ENCODE results near the gene CDADC1. TPM values are rescaled to one million over a fixed set of nuclear protein-coding genes. Genes with fewer than 3 reads are reported as not detected.
A peak's percentile ranks its signal among the peaks of the same experiment; 100 is the strongest.

CDADC1 gene
- total and polyA plus RNA-seq, 2 donors (not counting 1 experiment from before 2014, with no cell fraction given) = 6.1 to 6.6 TPM

DNA sequence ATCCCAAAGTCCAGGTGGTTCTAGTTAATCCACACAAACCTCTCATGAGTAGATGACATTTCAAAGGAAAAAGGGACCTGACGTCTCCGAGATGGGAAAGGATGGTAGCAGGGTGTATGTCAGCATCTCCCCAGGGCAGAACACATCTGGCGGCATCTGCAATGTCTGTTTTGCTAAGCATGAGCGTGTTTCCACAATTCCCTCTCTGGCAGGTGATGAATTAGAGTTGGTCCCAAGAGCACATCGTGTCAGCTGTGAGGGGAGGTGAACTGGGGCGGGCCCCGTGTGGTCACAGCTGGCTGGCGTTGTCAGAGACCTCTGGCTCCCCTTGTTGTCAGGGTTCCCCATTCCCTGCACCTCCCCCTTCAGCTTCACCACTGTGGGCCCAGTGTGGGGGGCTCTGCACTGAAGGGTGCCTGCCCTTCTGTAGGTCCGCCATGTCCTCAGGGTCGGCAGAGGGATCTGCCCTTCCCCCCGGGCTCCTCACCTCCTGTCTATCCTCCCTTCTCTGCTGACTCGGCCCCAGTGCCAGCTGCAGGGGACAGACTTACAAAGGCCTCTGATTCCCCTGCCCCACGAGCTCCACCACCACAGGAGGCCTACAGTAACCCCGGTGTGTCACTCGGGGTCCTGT lies 58.2 kb downstream of the CDADC1 start:
- Histone ChIP-seq H3K36me3 (ENCODE audit: control insufficient read depth, insufficient read depth, low read length) (no peaks in the 10 kb centered on the region), H3K9me3 (ENCODE audit: control insufficient read depth, insufficient read depth, low read depth, low read length) (no peaks in the 10 kb centered on the region), H4K20me1 (ENCODE audit: control insufficient read depth, extremely low read depth, insufficient read depth, low read length) (no peaks in the 10 kb centered on the region), H3K27me3 (ENCODE audit: control insufficient read depth, insufficient read depth, low read length) (no peaks in the 10 kb centered on the region), H3K4me3 (replicated peaks in 1 of 4; ENCODE audit: control extremely low read depth in 1 of 4, insufficient read depth in 1 of 4, low read depth in 3 of 4, low read length in 4 of 4) (no peak overlapping the region), H2AFZ (ENCODE audit: low read length) (no peak overlapping the region), H3K9ac (ENCODE audit: insufficient read depth, low read length) (no peak overlapping the region), H3K27ac (ENCODE audit: insufficient read depth, low read length) (no peak overlapping the region), H3K4me2 (ENCODE audit: extremely low read depth, insufficient read depth, low read length) (no peak overlapping the region), H3K79me2 (ENCODE audit: control insufficient read depth, insufficient read depth, low read length) (no peaks in the 10 kb centered on the region), H3K4me1 (ENCODE audit: control insufficient read depth, extremely low read depth, insufficient read depth, low read length) (peaks cover 14% of the 10 kb centered on the region)
- DNase-seq (ENCODE audit: low read depth in 2 of 2) = no peak
- no peak for TF ChIP-seq EZH2 (IDR thresholded peaks at IDR 0.05; ENCODE audit: low read length, missing control alignments)
- TF ChIP-seq, protein P1, sequence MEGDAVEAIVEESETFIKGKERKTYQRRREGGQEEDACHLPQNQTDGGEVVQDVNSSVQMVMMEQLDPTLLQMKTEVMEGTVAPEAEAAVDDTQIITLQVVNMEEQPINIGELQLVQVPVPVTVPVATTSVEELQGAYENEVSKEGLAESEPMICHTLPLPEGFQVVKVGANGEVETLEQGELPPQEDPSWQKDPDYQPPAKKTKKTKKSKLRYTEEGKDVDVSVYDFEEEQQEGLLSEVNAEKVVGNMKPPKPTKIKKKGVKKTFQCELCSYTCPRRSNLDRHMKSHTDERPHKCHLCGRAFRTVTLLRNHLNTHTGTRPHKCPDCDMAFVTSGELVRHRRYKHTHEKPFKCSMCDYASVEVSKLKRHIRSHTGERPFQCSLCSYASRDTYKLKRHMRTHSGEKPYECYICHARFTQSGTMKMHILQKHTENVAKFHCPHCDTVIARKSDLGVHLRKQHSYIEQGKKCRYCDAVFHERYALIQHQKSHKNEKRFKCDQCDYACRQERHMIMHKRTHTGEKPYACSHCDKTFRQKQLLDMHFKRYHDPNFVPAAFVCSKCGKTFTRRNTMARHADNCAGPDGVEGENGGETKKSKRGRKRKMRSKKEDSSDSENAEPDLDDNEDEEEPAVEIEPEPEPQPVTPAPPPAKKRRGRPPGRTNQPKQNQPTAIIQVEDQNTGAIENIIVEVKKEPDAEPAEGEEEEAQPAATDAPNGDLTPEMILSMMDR (conservative IDR thresholded peaks at IDR 0.05 in 1 of 2, IDR thresholded peaks at IDR 0.05 in 1 of 2; ENCODE audit: low read depth in 1 of 2, low read length in 2 of 2) = no peak

DNA sequence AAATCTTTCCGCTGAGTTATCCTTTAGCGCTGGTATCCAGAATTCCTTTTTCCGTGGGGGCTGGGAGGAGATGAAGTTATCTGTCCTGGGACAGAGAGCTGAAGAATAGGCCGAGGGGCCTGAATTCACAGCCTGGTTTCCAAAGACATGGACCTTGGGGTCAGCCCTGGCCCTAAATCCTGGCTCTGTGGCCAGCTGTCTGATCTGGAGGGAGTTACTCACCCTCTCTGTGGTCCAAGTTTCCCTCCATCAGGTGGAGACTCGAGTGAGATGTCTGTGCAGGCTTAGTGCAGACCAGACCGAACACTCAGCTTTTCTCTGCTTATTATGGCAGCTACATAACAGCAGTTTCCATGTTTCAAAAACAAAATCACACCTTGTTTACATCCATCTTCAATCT lies 59.6 kb downstream of the CDADC1 start:
- no peak for DNase-seq (ENCODE audit: low read depth in 2 of 2)
- Histone ChIP-seq H3K4me1 (ENCODE audit: control insufficient read depth, extremely low read depth, insufficient read depth, low read length) (peaks cover 14% of the 10 kb centered on the region), H3K27ac (ENCODE audit: insufficient read depth, low read length) (no peak overlapping the region), H2AFZ (ENCODE audit: low read length) (no peak overlapping the region), H3K4me2 (ENCODE audit: extremely low read depth, insufficient read depth, low read length) (no peak overlapping the region), H3K4me3 (replicated peaks in 1 of 4; ENCODE audit: control extremely low read depth in 1 of 4, insufficient read depth in 1 of 4, low read depth in 3 of 4, low read length in 4 of 4) (no peak overlapping the region), H4K20me1 (ENCODE audit: control insufficient read depth, extremely low read depth, insufficient read depth, low read length) (no peaks in the 10 kb centered on the region), H3K79me2 (ENCODE audit: control insufficient read depth, insufficient read depth, low read length) (no peaks in the 10 kb centered on the region), H3K9me3 (ENCODE audit: control insufficient read depth, insufficient read depth, low read depth, low read length) (no peaks in the 10 kb centered on the region), H3K36me3 (ENCODE audit: control insufficient read depth, insufficient read depth, low read length) (no peaks in the 10 kb centered on the region), H3K9ac (ENCODE audit: insufficient read depth, low read length) (no peak overlapping the region), H3K27me3 (ENCODE audit: control insufficient read depth, insufficient read depth, low read length) (no peaks in the 10 kb centered on the region)
- TF ChIP-seq, protein P1 (conservative IDR thresholded peaks at IDR 0.05 in 1 of 2, IDR thresholded peaks at IDR 0.05 in 1 of 2; ENCODE audit: low read depth in 1 of 2, low read length in 2 of 2) = no peak
- no peak for TF ChIP-seq EZH2 (IDR thresholded peaks at IDR 0.05; ENCODE audit: low read length, missing control alignments)

DNA sequence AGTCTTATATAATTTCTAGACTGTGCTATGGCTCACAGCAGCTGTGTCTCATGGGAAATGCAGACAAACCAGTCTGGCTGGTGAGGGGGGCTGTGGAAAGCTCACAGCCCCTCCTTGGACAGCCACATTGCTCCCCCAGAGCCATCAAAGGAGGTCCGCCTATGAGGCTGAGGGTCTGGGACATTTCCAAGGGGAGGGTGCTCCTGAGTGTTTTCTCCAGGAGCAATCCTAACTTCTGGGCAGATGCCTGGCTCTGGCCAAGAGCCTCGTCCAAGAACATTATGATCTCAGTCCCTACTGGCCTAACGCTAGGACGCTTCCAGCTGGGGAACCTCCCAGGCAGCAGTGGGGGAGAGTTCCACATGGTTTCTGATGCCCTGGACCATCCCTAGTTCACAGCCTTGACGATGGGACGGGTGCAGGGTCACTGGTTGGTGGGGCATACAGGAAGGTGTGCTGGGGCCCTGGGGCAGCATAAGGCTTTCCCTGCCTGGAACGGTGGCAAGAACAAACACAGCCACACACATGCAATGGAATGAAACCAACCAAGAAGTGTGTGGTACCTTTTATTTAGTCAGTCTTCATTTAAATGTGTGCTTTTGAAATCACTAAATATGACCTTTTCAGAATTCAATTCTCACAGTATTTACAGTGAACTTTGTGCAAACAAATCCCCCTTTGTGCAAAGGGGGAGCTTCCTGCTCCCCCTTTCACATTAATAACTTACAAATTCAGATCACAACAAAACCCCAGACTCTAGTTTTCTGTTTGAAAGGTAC lies 60.6 kb downstream of the CDADC1 start:
- no peaks in the 10 kb centered on the region for H3K79me2 ChIP-seq (ENCODE audit: control insufficient read depth, insufficient read depth, low read length)
- H4K20me1 ChIP-seq (ENCODE audit: control insufficient read depth, extremely low read depth, insufficient read depth, low read length) = no peaks in the 10 kb centered on the region
- H3K9me3 ChIP-seq (ENCODE audit: control insufficient read depth, insufficient read depth, low read depth, low read length) = no peaks in the 10 kb centered on the region
- peak overlapping the region; percentile 74 for H3K27ac ChIP-seq (ENCODE audit: insufficient read depth, low read length)
- H3K36me3 ChIP-seq (ENCODE audit: control insufficient read depth, insufficient read depth, low read length) = no peaks in the 10 kb centered on the region
- peak; percentile 55 to 93 for DNase-seq (ENCODE audit: low read depth in 2 of 2)
- H3K27me3 ChIP-seq (ENCODE audit: control insufficient read depth, insufficient read depth, low read length) = no peaks in the 10 kb centered on the region
- no peak overlapping the region for H3K9ac ChIP-seq (ENCODE audit: insufficient read depth, low read length)
- H3K4me3 ChIP-seq (replicated peaks in 1 of 4; ENCODE audit: control extremely low read depth in 1 of 4, insufficient read depth in 1 of 4, low read depth in 3 of 4, low read length in 4 of 4) = peak overlapping the region in 1 of 4 experiments; percentile 17
- H3K4me1 ChIP-seq (ENCODE audit: control insufficient read depth, extremely low read depth, insufficient read depth, low read length) = peaks cover 14% of the 10 kb centered on the region
- H3K4me2 ChIP-seq (ENCODE audit: extremely low read depth, insufficient read depth, low read length) = peak overlapping the region; percentile 75
- peak overlapping the region; percentile 85 for H2AFZ ChIP-seq (ENCODE audit: low read length)
- no peak for TF ChIP-seq EZH2 (IDR thresholded peaks at IDR 0.05; ENCODE audit: low read length, missing control alignments)
- TF ChIP-seq, protein P1 (conservative IDR thresholded peaks at IDR 0.05 in 1 of 2, IDR thresholded peaks at IDR 0.05 in 1 of 2; ENCODE audit: low read depth in 1 of 2, low read length in 2 of 2) = no peak
